GM12873 (cell line): ENCODE results near the gene ROS1.

Experiments used
- TF ChIP-seq, protein P1 (sequence below): IDR thresholded peaks from 2 replicates; pipeline ENCODE4 v1.5.1; 2012; ENCODE audit warnings: low read depth, mild to moderate bottlenecking, moderate library complexity, low read length, control low read depth; ENCODE audit not compliant: insufficient read depth; ENCODE audit errors: missing control alignments

The ROS1 gene

DNA sequence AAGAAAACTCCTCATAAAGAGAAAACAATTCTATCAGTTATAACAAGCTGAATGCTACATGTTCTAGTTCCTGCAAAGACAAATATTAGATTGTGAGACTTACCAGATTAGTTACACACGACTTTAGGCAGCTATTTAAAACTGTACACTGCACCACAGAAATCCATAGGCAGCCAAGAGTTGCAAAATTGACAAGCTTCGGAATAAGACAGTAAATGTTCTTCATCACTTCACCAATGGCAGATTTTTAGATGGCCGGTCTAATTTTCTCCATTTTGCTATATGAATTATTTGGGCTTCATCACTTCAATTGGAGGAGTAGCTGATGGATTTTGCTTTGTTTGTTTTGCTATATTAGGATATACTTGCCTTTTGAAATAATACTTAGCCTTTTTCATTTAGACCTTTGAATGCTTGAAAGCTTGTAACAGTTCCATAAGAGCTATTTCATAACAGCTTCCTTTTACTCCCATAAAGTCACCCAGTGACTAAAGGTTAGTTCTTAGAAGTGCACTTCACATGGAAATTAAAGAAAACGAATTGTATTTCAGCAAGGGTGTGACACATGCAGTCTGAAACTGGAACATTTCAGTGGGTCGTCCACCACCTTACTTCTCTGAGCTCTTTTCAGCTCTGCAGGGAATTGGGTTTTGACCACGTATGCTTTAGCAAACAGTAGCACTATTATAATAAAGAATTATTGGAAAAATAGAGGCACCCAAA is at the start of gene ROS1:
TSS of gene ROS1 (minus strand) at position 512 of the 723 bp plus-strand sequence. CDS start at position 226, 286 bp downstream.
- TF ChIP-seq, protein P1, sequence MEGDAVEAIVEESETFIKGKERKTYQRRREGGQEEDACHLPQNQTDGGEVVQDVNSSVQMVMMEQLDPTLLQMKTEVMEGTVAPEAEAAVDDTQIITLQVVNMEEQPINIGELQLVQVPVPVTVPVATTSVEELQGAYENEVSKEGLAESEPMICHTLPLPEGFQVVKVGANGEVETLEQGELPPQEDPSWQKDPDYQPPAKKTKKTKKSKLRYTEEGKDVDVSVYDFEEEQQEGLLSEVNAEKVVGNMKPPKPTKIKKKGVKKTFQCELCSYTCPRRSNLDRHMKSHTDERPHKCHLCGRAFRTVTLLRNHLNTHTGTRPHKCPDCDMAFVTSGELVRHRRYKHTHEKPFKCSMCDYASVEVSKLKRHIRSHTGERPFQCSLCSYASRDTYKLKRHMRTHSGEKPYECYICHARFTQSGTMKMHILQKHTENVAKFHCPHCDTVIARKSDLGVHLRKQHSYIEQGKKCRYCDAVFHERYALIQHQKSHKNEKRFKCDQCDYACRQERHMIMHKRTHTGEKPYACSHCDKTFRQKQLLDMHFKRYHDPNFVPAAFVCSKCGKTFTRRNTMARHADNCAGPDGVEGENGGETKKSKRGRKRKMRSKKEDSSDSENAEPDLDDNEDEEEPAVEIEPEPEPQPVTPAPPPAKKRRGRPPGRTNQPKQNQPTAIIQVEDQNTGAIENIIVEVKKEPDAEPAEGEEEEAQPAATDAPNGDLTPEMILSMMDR, result no peak

DNA sequence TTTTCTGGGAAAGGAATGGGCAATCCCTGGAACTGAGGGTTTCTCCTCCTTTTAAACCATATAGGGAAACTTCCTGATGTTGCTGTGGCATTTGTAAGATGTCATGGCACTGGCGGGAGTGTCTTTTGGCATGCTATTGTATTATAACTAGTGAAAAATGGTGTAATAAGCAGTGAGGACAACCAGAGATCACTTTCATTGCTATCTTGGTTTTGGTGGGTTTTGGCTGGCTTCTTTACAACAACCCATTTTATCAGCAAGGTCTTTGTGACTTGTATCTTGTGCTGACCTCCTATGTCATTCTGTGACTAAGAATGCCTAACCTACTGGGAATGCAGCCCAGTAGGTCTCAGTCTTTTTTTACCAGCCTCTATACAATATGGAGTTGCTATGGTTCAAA is 47.7 kb upstream of the ROS1 start:
- TF ChIP-seq, protein P1, result no peak

DNA sequence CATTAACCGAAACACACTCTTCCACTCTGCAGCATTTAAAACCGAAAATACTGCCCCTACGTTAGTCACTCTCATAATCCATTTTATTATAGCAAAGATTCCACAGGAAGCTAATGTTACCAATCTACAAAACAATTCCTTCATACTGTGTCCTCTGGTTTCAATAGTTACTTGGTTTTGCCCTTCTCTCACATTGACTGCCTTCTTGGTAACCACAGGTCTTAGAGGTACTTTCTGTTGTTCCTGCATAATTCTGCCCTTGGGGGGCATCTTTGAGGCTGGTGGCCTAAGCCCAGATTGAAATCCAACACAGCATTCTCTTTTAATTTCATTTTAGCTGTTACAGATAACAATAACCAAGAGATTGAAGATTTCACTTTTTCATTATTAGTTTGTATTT is 46.9 kb upstream of the ROS1 start:
- TF ChIP-seq, protein P1, result no peak

DNA sequence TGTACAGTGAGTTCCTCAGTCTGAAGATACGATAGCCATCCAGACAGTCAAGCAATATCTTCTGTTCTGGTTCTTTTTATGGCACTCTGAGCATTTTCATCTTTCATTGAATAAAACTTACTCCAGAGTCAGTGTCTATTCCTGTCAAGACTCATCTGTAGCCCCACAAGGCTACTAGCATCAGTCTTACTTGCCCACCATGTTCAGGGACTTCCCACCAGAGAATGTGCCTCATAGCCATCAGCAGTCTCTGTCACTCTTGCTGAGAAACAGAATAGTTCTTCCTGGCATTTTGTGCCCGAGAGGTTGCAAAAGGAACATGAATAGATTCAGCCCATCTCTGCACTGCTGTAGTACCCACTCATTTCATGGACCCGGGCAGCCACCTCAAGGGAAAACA is 44.0 kb upstream of the ROS1 start:
- TF ChIP-seq, protein P1, result no peak

DNA sequence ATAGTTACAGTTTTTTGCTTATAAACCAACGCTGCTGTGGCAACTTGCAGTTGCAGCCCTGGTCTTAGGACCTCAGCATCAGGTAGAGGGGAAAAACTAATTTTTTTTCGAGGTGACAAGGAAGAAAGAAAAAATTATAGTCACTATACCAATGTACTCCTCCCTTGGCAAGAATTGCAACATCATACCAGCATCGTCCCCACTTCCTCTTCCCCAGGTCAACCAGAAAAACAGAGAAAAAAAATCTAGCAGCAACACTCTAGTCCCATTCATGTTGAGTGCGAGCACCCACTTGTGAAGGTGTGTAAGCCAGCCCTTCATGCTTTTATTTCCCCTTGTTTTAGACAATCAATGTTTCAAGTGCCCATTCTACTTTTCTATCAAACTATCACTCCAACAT is 43.6 kb upstream of the ROS1 start:
- TF ChIP-seq, protein P1, result no peak

DNA sequence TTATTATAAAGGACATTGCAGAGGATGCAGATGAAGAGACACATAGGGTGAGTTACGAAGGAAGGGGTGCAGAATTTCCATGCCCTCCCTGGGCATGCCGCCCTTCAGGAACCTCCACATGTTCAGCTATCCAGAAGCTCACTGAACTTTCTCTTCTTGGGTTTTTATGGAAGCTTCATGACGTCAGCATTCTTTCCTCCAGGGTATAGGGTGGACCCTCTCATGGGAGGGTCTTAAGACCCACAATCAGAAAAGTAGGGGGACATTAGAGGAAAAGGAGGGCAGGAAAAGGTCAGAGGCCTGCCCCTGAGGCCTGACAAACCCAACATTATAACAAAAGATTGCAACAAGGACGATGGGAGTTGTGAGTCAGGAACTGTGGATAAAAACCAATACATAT is 42.1 kb upstream of the ROS1 start:
- TF ChIP-seq, protein P1, result no peak

DNA sequence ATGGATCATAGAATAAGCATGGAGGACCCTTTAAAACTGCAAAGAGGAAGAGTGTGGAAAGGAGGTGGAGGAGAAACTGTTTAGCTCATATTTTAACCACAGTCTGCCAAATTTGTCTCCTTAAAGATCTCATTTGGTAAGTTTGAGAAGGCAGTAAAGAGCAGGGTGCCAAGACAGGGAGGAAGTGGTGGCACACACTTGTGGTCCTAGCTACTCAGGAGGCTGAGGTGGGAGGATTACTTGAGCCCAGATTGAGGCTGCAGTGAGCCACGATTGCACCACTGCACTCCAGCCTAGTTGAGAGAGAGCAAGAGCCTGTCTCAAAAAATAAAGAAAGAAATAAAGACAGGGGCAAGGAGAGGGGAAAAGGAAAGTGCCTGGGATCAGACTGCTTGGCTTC is 39.9 kb upstream of the ROS1 start:
- TF ChIP-seq, protein P1, result no peak
